ENCODE data around the gene PRDM7.

PRDM7 gene

GRCh38 chr16:90020838-90021382 lies 56.2 kb downstream of the PRDM7 start:
- no peak for TF ChIP-seq JUND (IDR thresholded peaks at IDR 0.05; ENCODE audit: low read depth)
- DNase-seq (ENCODE audit: low read depth in 1 of 2, low spot score in 1 of 2) = peak in 1 of 2 experiments; percentile 72
- in situ Hi-C loops (cut with HindIII; ENCODE audit: low pct_unique_long_range_greater_than_20kb, low sequenced_read_pairs) = no loop called here

- no peak for TF ChIP-seq JUND (IDR thresholded peaks at IDR 0.05; ENCODE audit: low read depth)
- DNase-seq (ENCODE audit: low read depth in 1 of 2, low spot score in 1 of 2) = peak in 1 of 2 experiments; percentile 52
- in situ Hi-C loops (cut with HindIII; ENCODE audit: low pct_unique_long_range_greater_than_20kb, low sequenced_read_pairs) = no loop called here
These were observed 56.8 kb downstream of the PRDM7 start for GRCh38 chr16:90020260-90020837.

DNA sequence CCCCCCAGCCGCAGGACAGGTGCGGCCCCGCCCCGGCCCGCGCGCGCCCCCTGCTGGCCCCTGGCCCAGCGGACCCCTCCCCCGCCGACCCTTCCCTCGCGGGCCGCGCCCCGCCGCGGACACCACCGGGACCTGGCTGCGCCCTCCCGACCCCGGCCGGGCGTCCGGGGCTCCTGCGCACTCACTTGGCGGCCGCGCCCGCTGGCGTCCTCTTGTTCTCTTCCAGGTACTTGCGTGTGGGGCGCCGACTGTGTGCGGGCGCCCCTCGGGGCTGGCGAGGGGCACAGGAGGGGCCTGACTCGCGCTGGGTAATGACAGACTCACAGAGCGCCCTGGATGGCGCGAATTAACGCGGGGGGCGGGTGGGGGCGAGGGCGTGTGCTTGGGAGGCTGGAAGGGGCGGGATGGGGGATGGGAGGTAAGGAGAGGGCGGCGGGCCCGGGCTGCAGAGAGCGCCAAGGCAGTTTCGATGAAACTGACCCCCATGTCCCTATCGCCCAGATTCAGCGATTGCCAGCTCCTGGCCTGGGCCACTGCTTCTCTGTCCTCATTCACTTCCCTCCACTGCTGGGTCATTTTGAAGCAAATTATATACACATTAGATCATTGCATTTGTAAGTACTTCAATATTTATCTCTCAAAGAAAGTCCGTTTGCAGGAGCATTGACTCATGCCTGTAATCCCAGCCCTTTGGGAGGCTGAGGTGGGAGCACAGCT lies 57.4 kb downstream of the PRDM7 start:
- in situ Hi-C loops (cut with HindIII; ENCODE audit: low pct_unique_long_range_greater_than_20kb, low sequenced_read_pairs) = no loop called here
- DNase-seq (ENCODE audit: low read depth in 1 of 2, low spot score in 1 of 2) = peak in 1 of 2 experiments; percentile 63
- no peak for TF ChIP-seq JUND (IDR thresholded peaks at IDR 0.05; ENCODE audit: low read depth)

GRCh38 chr16:90018652-90019542 lies 58.2 kb downstream of the PRDM7 start, which contains the start of gene DBNDD1:
TSS of gene DBNDD1 (minus strand) at chr16:90019456. CDS start at chr16:90019341, 115 bp downstream.
- in situ Hi-C loops (cut with HindIII; ENCODE audit: low pct_unique_long_range_greater_than_20kb, low sequenced_read_pairs) = no loop called here
- no peak for TF ChIP-seq JUND (IDR thresholded peaks at IDR 0.05; ENCODE audit: low read depth)
- DNase-seq (ENCODE audit: low read depth in 1 of 2, low spot score in 1 of 2) = peak in 1 of 2 experiments; percentile 57

- in situ Hi-C loops (cut with HindIII; ENCODE audit: low pct_unique_long_range_greater_than_20kb, low sequenced_read_pairs) = no loop called here
- no peak for TF ChIP-seq JUND (IDR thresholded peaks at IDR 0.05; ENCODE audit: low read depth)
- DNase-seq (ENCODE audit: low read depth in 1 of 2, low spot score in 1 of 2) = peak in 1 of 2 experiments; percentile 30
These were observed 58.9 kb downstream of the PRDM7 start for GRCh38 chr16:90018297-90018651.

DNA sequence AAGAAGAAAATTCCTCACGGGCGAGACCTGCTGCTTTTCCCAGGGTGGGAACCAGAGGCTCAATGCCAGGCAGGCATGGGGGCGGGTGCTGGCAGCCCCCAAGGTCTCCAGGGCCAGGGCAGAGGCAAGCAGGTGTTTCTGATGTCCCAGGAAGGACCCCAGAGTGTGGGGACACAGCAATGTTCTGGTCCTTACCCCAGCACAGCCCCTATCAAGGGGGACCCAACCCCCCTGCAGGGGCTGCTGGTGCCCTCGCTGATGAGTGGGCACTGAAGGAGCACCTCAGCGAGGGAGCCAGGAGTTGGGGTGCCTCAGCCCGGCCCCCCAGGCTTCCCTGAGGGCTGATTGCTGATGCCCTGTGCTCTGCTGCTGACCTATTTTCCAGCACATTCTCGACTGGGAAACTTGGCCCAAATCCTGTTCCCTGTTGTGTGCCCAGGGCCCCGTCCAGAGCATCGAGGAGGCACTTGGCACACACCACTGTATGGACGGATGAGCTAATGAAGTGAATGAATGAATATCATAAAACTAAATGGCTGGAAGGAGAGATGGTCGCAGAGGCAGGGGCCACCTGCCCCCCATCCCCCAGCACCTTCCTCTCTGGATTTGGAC lies 60.7 kb downstream of the PRDM7 start:
- DNase-seq (ENCODE audit: low read depth in 1 of 2, low spot score in 1 of 2) = no peak
- no peak for TF ChIP-seq JUND (IDR thresholded peaks at IDR 0.05; ENCODE audit: low read depth)
- in situ Hi-C loops (cut with HindIII; ENCODE audit: low pct_unique_long_range_greater_than_20kb, low sequenced_read_pairs) = no loop called here

GRCh38 chr16:90015586-90016338 lies 61.4 kb downstream of the PRDM7 start:
- no peak for DNase-seq (ENCODE audit: low read depth in 1 of 2, low spot score in 1 of 2)
- TF ChIP-seq JUND (IDR thresholded peaks at IDR 0.05; ENCODE audit: low read depth) = no peak
- in situ Hi-C loops (cut with HindIII; ENCODE audit: low pct_unique_long_range_greater_than_20kb, low sequenced_read_pairs) = no loop called here

- no peak for DNase-seq (ENCODE audit: low read depth in 1 of 2, low spot score in 1 of 2)
- TF ChIP-seq JUND (IDR thresholded peaks at IDR 0.05; ENCODE audit: low read depth) = no peak
- in situ Hi-C loops (cut with HindIII; ENCODE audit: low pct_unique_long_range_greater_than_20kb, low sequenced_read_pairs) = no loop called here
These were observed 64.0 kb downstream of the PRDM7 start for GRCh38 chr16:90012991-90013745.

GRCh38 chr16:90011908-90012501 lies 65.1 kb downstream of the PRDM7 start:
- DNase-seq (ENCODE audit: low read depth in 1 of 2, low spot score in 1 of 2) = no peak
- in situ Hi-C loops (cut with HindIII; ENCODE audit: low pct_unique_long_range_greater_than_20kb, low sequenced_read_pairs) = no loop called here
- no peak for TF ChIP-seq JUND (IDR thresholded peaks at IDR 0.05; ENCODE audit: low read depth)

DNA sequence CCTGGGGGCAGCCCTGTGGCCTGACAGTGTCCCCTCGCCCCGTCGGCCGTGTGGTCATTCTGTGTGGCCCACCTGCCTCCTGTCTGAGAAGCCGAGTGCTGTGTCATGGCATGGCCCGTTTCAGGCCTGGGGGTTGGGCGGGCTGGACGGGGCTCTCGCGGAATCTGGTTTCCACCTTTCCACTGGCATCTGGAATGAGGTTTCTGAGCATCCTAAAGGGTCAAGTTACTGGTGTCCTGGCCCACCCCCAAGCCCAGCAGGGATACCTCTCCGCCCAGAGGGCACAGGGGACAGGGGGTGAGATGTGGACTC lies 65.7 kb downstream of the PRDM7 start:
- in situ Hi-C loops (cut with HindIII; ENCODE audit: low pct_unique_long_range_greater_than_20kb, low sequenced_read_pairs) = no loop called here
- no peak for DNase-seq (ENCODE audit: low read depth in 1 of 2, low spot score in 1 of 2)
- TF ChIP-seq JUND (IDR thresholded peaks at IDR 0.05; ENCODE audit: low read depth) = no peak

Measured in T47D (cell line).